Caco-2 (cell line): ENCODE data around the gene SLC35F1. TPM values are rescaled to one million over a fixed set of nuclear protein-coding genes. Genes with fewer than 3 reads are reported as not detected.

Source experiments
- BruUV-seq: library from RNA; stranded (reverse); fragments of 400-500 nt; replicated peaks from 2 replicates; lab custom pipeline; 2021; lab: Mats Ljungman, UMichigan
- CTCF ChIA-PET: fragments of 300-600 bp; sonication (Branson Sonifier 250); formaldehyde crosslinking; loops from one replicate; lab custom pipeline; 2022; ENCODE audit warnings: antibody characterized with exemption; lab: Charles Lee
- POLR2A ChIA-PET: fragments of 300-600 bp; sonication (Branson Sonifier 250); formaldehyde crosslinking; loops from one replicate; lab custom pipeline; 2022; ENCODE audit warnings: antibody characterized with exemption; lab: Charles Lee
- DNase-seq, 2 experiments: peaks; one replicate each; pipeline versions ENCODE4 v3.0.0 to v3.0.0-alpha.2; 2020 to 2022
- H3K27me3 ChIP-seq: replicated peaks from 2 replicates; pipeline ENCODE4 v1.6.0; 2011; ENCODE audit warnings: low read length; ENCODE audit not compliant: control insufficient read depth, insufficient read depth
- H3K36me3 ChIP-seq: 2 replicates; pipeline ENCODE4 v1.5.1; 2011; ENCODE audit warnings: low read length; ENCODE audit not compliant: control insufficient read depth, insufficient read depth
- H3K4me1 ChIP-seq: fragments of 250-450 bp; sonication (Bioruptor Pico); 2 replicates; pipeline ENCODE4 v1.5.1; 2020; ENCODE audit warnings: mild to moderate bottlenecking
- H3K4me3 ChIP-seq: 2 replicates; pipeline ENCODE4 v1.5.1; 2011; ENCODE audit warnings: low read depth, mild to moderate bottlenecking, control low read depth, low read length
- H3K9me3 ChIP-seq: fragments of 250-450 bp; sonication (Bioruptor Pico); 2 replicates; pipeline ENCODE4 v1.5.1; 2020; ENCODE audit warnings: mild to moderate bottlenecking, moderate library complexity
- H3K27ac Mint-ChIP-seq: one replicate; pipeline ENCODE4 v1.8.0; 2022; ENCODE audit warnings: mixed read lengths; ENCODE audit not compliant: unreplicated experiment
- H3K27me3 Mint-ChIP-seq: one replicate; pipeline ENCODE4 v1.8.0; 2022; ENCODE audit warnings: mixed read lengths; ENCODE audit not compliant: insufficient read depth, unreplicated experiment
- H3K36me3 Mint-ChIP-seq: one replicate; pipeline ENCODE4 v1.8.0; 2022; ENCODE audit warnings: mild to moderate bottlenecking, mixed read lengths; ENCODE audit not compliant: insufficient read depth, unreplicated experiment
- H3K4me1 Mint-ChIP-seq: one replicate; pipeline ENCODE4 v1.8.0; 2022; ENCODE audit warnings: low read depth, mixed read lengths; ENCODE audit not compliant: unreplicated experiment
- H3K4me3 Mint-ChIP-seq: one replicate; pipeline ENCODE4 v1.8.0; 2022; ENCODE audit warnings: mild to moderate bottlenecking, moderate library complexity, mixed read lengths; ENCODE audit not compliant: unreplicated experiment
- H3K9me3 Mint-ChIP-seq: one replicate; pipeline ENCODE4 v1.8.0; 2022; ENCODE audit warnings: mixed read lengths; ENCODE audit not compliant: unreplicated experiment
- CTCF ChIP-seq, 2 experiments: fragments of 200-600 bp in 1 of 2; IDR thresholded peaks; 1 replicate in 1 of 2; 2 replicates in 1 of 2; pipeline versions ENCODE4 v1.5.1 to v1.8.0; 2011 to 2022; ENCODE audit warnings: antibody characterized with exemption in 1 of 2, control low read depth in 1 of 2, inconsistent platforms in 1 of 2, low read depth in 1 of 2, low read length in 1 of 2, mild to moderate bottlenecking in 1 of 2, moderate library complexity in 1 of 2; ENCODE audit not compliant: insufficient read depth in 1 of 2, severe bottlenecking in 1 of 2, unreplicated experiment in 1 of 2
- intact Hi-C: fragments of 100-400 bp; cut with micrococcal nuclease; formaldehyde crosslinking; loops from one replicate; pipeline ENCODE4 v1.10.0; 2022; ENCODE audit not compliant: unreplicated experiment
- total RNA-seq: library from RNA; stranded (reverse); gene quantifications from 2 replicates; pipeline ENCODE4 v1.2.3, GENCODE V29; 2022

Gene SLC35F1
- total RNA-seq, 1 experiment from 2014 or later, result not detected

GRCh38 chr6:118248171-118248570, 341.1 kb downstream of the SLC35F1 start:
- Mint-ChIP-seq H3K36me3 (no peaks in the 10 kb centered on the region), H3K4me3 (no peak overlapping the region), H3K9me3 (no peaks in the 10 kb centered on the region), H3K4me1 (no peaks in the 10 kb centered on the region), H3K27ac (no peak overlapping the region), H3K27me3 (peaks cover 5% of the 10 kb centered on the region)
- no peak for TF ChIP-seq CTCF (IDR thresholded peaks at IDR 0.05; ENCODE audit: insufficient read depth in 1 of 2, low read depth in 1 of 2, low read length in 1 of 2, severe bottlenecking in 1 of 2, unreplicated experiment in 1 of 2)
- no peaks in the 10 kb centered on the region for H3K9me3 ChIP-seq
- intact Hi-C loops, result no loop called here
- CTCF ChIA-PET, result no interaction called here
- POLR2A ChIA-PET, result no interaction called here
- no peak overlapping the region for H3K4me3 ChIP-seq
- H3K4me1 ChIP-seq, result no peaks in the 10 kb centered on the region
- no TSS peak for BruUV-seq
- no peaks in the 10 kb centered on the region for H3K27me3 ChIP-seq
- no peaks in the 10 kb centered on the region for H3K36me3 ChIP-seq
- DNase-seq, result no peak

- Histone ChIP-seq H3K9me3 (no peaks in the 10 kb centered on the region), H3K27me3 (no peaks in the 10 kb centered on the region), H3K4me1 (no peaks in the 10 kb centered on the region), H3K36me3 (no peaks in the 10 kb centered on the region), H3K4me3 (no peak overlapping the region)
- no TSS peak for BruUV-seq
- CTCF ChIA-PET, result no interaction called here
- POLR2A ChIA-PET, result no interaction called here
- H3K4me1 Mint-ChIP-seq, result no peaks in the 10 kb centered on the region
- H3K27me3 Mint-ChIP-seq, result peaks cover 5% of the 10 kb centered on the region
- no peaks in the 10 kb centered on the region for H3K9me3 Mint-ChIP-seq
- no peak for TF ChIP-seq CTCF (IDR thresholded peaks at IDR 0.05; ENCODE audit: insufficient read depth in 1 of 2, low read depth in 1 of 2, low read length in 1 of 2, severe bottlenecking in 1 of 2, unreplicated experiment in 1 of 2)
- intact Hi-C loops, result no loop called here
- no peak for DNase-seq
- H3K27ac Mint-ChIP-seq, result no peak overlapping the region
- H3K36me3 Mint-ChIP-seq, result no peaks in the 10 kb centered on the region
- H3K4me3 Mint-ChIP-seq, result no peak overlapping the region
These were observed 342.6 kb downstream of the SLC35F1 start for GRCh38 chr6:118249680-118250079.

GRCh38 chr6:118252474-118252873, 345.4 kb downstream of the SLC35F1 start:
- Mint-ChIP-seq H3K27me3 (no peaks in the 10 kb centered on the region), H3K9me3 (no peaks in the 10 kb centered on the region), H3K36me3 (no peaks in the 10 kb centered on the region), H3K4me1 (no peaks in the 10 kb centered on the region), H3K4me3 (no peak overlapping the region), H3K27ac (no peak overlapping the region)
- ChIA-PET CTCF (no interaction called here), POLR2A (no interaction called here)
- H3K27me3 ChIP-seq, result no peaks in the 10 kb centered on the region
- no peak for DNase-seq
- H3K4me1 ChIP-seq, result no peaks in the 10 kb centered on the region
- BruUV-seq, result no TSS peak
- TF ChIP-seq CTCF (IDR thresholded peaks at IDR 0.05; ENCODE audit: insufficient read depth in 1 of 2, low read depth in 1 of 2, low read length in 1 of 2, severe bottlenecking in 1 of 2, unreplicated experiment in 1 of 2), result no peak
- intact Hi-C loops, result no loop called here
- no peak overlapping the region for H3K4me3 ChIP-seq
- H3K36me3 ChIP-seq, result no peaks in the 10 kb centered on the region
- no peaks in the 10 kb centered on the region for H3K9me3 ChIP-seq
